GM21576 (cell line): ENCODE results near the gene SOCS6.
"Not testable (repeated sequence)": the region's sequence is repeated elsewhere in the genome, so short reads cannot be mapped to it uniquely, and the experiment has no call there.

Experiments used
- ATAC-seq: cut with Tn5 transposase; IDR thresholded peaks from one replicate; pipeline ENCODE4 v1.9.1; 2021; ENCODE audit warnings: mild to moderate bottlenecking, moderate library complexity; ENCODE audit not compliant: unreplicated experiment

SOCS6 gene, protein sequence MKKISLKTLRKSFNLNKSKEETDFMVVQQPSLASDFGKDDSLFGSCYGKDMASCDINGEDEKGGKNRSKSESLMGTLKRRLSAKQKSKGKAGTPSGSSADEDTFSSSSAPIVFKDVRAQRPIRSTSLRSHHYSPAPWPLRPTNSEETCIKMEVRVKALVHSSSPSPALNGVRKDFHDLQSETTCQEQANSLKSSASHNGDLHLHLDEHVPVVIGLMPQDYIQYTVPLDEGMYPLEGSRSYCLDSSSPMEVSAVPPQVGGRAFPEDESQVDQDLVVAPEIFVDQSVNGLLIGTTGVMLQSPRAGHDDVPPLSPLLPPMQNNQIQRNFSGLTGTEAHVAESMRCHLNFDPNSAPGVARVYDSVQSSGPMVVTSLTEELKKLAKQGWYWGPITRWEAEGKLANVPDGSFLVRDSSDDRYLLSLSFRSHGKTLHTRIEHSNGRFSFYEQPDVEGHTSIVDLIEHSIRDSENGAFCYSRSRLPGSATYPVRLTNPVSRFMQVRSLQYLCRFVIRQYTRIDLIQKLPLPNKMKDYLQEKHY

DNA sequence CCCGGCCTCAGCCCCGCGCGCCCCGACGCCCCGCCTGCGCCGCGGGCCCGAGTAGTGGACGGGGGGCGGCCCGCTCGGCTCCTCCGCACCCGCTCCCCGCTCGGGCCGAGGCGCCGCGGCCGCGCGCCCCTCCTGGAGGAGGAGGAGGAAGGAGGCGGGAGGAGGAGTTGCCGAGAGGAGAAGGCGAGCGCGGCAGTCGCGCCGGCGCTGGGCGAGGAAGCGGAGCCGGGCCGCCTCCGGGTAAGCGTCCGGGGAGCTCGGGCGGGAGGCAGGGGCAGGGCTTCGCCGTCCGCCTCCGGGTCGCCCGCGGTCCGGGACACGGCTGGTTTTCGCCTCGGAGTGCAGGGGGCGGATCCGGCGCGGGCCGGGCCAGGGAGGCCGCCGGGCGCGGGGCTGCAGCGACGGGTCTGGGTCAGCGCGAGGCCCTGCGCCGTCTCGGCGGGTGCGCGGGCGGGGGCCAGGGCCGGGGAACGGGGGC lies at the start of gene SOCS6:
TSS of gene SOCS6 (plus strand) at position 195 of the 478 bp plus-strand sequence. CDS start 35,624 bp downstream, outside the sequence.
- peak; percentile 63 for ATAC-seq

DNA sequence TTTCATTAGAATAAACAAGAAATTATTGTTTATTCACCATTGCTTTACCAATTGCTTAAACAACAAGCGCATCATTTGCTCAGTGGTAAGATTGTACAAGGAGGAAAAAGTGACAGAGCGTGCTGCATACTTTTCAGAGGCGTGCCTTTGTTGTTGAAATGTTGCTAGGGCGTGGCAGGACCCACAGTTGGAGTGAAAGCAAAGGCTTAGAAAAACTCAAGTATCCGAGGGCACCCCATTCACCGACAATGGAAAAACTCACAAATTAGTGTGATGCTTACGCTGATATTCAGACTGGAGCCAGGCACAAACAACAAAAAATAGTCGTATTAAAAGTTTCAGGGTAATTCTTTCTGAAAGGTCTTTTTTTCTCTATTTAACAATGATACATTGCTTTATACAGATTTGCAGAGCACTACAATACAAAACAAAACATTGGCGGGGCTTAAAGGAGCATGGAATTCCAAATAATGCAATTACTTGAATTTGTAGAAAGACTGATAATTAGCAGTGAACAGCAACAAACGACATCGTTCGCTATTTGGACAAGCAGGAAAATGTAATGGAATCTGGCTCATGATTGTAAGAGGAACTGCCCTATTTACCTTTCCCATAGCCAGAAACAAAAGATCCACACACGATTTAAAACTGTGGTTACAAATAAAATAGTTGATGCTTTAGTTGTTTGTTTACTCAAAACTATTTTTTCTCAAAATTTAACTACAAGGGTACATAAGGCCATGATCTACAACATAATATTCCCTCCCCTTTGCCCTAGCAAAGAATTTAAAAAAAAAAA lies 45.5 kb upstream of the SOCS6 start:
- ATAC-seq, result no peak

DNA sequence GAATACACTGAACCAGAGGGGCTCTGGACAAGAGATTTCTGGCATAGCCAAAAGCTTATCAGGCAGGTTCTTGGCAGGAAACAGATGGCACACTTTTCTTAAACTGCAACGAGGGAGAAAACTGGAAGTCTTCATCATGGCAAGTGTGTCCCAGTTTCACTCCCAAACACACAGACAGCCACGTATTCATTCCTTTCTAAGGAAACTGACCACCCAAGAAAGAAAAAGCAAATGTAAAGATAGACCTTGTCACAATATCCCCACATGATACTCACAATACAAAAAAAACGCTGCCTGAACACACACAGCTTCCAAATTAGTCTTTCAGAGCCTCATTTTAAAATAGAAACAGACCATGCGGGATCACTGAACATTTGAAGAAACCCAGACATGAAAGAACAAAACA lies 42.8 kb upstream of the SOCS6 start:
- no peak for ATAC-seq

DNA sequence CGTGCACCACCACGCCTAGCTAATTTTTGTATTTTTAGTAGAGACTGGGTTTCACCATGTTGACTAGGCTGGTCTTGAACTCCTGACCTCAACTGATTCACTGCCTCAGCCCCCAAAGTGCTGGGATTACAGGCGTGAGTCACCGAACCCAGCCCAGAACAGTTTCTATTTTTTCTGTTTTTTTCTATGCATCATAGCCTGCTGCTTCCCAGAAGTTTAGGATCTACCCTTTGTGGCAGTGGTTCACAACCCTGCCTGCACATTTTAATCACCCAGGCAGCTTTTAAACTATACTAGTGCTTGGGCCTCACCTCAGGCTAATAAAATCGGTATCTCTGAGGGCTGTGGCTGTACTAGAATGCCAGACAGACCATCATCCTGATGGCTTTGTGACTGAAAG lies 39.7 kb upstream of the SOCS6 start:
- ATAC-seq, result no peak

DNA sequence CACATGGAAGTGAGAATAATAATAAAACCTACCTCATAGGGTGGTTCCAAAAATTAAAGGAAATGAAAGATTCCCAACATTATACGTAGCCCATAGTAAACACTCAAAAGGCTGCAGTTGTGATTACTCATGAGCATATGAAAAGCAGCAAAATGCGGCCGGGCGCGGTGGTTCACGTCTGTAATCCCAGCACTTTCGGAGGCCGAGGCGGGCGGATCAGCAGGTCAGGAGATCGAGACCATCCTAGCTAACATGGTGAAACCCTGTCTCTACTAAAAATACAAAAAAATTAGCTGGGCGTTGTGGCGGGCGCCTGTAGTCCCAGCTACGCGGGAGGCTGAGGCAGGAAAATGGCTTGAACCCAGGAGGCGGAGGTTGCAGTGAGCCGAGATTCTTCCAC lies 39.0 kb upstream of the SOCS6 start:
- ATAC-seq, result not testable (repeated sequence)

DNA sequence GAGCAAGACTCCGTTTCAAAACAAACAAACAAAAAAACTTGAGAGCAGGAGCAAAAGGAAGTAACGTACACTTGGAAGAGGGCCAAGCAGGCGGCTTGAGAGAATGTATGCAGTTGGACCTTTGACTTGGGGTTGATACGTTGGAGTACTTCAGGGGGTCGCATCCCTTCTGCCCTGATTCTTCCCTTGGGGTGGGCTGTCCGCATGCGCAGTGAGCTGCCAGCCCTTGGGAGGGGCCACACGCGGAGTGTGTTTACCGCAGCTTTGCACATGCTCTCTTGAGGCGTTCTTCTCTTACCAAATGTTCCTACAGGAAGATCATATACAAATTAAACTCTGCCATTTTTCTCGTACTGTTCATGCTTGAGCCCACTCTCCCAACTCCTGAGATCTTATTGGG lies 38.1 kb upstream of the SOCS6 start:
- no peak for ATAC-seq

DNA sequence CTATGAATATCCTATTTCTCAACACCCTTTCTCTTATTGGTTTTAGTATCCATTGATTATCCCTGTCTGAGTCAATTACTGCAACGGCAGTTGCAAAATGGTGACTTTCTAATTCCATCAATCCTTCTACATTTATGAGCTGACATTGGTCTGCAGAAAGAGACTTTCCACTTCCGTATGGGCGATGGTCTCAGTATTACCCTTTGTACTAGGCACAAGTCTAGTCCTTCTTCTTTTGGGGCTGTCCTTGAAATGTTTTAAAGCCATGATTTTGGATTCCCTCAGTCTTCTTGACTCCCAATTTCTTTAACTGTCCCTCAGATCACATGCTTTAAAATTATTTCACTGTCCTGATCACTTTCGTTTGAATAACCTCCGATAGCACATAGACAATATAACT lies 32.7 kb upstream of the SOCS6 start:
- no peak for ATAC-seq

DNA sequence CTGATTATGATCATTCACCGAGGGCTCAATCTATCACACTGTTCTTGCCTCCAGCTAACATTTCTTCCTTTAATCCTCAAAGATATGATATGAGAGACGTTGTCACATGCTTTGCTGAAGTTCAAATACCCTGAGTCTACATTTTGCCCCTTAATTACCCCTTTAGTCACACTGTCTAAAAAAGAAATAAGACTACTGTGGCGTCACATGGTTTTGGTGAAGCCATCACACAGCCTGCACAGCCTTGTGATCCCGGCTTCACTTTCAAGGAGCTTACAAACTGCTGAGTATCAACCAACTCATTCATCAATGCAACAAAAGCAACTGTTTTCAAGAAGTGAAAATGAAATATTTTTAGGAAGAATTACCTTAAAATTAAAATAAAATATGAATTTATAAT lies 31.9 kb upstream of the SOCS6 start:
- ATAC-seq, result no peak

DNA sequence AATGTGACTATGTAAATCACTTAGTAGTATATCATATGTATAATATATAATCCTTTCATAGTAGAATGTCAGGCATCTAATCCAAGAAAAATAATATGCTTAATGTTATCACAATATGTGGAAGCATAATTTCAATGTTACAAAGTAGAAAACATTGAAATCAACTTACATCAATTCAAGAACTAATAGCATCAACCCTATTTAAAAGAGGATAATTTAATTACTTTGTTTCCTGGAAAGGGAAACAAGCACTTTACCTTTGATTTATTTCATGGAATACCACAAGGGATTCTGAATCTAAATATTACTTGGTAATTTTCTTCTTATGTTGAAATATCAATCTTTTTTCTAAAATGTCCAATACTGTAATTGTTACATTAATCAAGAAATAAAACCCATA lies 30.6 kb upstream of the SOCS6 start:
- no peak for ATAC-seq

DNA sequence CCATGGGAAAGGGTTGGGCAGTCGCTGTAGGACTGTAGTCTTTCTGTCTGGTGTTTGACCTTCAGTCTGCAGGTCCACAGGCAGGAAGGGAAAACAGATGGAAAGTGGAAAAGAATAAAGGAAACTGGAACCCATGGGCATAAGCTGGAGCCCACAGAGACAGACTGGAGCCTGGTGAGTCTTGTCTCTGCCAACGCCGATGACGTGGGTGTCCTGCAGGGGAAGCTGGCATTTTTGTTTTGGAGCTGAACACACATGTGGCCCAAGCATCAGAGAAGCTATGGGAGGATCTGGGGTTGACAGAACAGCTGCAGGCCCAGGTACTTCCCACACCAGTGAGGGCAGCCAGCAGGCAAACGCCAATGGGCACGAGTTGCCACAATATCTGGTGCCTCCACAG lies 28.2 kb upstream of the SOCS6 start:
- ATAC-seq, result no peak

DNA sequence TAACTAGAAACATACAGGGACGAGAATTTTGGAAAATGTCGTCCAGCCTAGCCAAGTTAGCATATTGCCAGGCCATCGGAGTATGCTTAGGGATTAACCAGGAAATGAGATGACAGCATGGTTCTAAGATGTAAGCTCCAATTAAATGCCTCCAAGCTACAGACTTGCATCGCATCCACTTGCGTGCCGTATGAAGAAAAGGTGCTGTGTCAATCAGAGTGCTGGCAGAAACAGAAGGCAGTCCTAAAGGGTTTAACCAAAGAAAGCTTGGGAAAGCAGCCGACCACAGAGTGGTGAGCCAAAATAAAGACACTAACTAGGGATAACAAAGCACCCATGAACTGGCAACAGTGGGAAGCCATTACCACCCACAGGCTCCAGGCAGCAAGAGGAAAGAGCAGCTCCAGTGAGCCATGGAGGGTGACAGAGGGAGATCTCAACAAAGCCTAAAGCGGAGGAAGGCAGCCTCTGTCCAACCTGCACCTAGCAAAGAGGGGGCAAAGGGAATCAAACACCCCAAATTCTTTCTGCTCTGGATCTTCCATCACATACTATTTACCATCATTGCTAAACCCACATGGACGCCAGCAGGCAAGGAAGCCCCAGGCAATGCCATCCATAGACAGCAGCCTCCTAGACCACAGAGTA lies 27.6 kb upstream of the SOCS6 start:
- ATAC-seq, result no peak

DNA sequence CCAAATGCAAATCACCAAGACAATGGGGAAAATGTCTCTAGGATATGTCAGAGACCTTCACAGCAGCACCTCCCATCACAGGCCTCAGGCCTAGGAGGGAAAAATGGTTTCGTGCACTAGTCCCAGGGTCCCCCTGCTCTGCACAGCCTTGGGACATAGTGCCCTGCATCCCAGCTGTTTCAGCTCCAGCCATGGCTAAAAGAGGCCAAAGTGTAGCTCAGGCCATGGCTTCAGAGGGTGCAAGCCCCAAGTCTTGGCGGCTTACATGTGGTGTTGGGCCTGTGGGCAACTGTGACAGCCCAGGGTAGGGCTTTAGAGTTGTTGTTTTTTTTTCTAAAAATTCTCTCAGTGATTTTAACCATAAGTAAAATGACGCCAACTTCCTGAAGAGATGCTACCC lies 25.5 kb upstream of the SOCS6 start:
- no peak for ATAC-seq

DNA sequence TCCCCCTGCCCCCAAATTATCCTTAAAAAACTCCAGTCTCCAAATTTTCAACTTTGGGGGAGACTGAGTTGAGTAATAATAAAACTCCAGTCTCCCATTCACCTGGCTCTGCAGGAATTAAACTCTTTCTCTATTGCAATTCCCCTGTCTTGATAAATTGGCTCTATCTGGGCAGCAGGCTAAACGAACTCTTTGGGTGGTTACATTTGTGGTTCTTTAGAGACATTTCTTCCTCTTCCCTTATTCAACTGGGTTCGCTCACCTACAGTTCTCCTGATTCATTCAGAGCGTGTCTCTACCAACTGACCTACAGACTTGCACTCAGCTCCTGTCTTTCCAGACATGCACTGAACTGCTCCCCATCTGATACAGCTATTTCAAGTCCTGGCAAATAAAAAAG lies 17.1 kb upstream of the SOCS6 start:
- no peak for ATAC-seq

DNA sequence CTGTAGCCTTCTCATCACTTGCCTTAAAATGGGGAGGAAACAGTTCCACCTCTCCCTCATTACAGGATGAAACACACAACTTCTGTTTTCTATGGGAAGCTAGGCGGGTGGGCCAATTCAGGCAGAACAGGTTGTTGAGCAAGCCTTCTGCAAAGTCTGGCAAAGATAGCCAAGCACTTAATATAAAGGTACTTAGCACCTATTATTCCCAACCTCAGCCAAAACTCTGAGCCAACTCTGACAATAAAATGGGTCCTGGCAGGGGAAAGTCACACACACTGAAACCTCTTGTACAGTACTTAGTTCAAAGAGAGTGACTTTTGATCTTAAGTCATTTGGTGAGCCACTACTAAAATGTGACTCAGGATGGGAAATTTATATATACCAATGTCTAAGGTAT lies 15.8 kb upstream of the SOCS6 start:
- no peak for ATAC-seq

DNA sequence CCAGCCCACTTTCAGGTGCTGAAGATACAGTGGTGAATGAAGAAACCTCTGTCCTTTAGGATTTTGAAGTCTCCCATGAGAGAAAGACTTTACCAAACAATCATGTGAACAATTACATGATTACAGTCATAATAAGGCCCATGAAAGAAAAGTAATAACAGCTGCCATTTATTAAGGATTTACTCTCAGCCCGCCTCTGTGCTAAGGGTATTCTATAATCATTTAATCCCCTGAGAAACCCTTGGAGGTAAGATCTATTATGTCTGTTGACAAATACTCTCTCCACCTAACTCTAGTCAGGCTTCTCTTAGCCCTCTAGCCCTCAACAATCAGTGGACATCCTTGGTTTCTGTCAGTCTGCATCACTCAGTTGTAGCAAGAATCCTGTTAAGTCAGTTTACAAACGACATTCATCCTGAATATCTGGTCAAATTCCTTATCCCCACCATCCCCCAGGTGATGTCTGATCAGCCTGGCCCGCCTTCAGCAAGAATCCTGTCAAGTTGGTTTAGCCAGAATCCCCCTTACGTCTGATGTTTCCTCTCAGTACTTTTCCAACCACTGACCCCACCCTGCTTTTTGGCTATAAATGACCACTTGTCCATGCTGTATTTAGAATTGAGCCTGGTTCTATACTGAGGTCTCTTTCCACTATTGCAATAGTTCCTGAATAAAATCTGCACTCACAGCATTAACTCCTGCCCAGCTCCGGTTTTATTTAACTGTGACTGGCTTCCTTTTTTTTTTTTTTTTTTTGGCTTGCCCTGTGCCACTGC lies 12.2 kb upstream of the SOCS6 start:
- no peak for ATAC-seq

DNA sequence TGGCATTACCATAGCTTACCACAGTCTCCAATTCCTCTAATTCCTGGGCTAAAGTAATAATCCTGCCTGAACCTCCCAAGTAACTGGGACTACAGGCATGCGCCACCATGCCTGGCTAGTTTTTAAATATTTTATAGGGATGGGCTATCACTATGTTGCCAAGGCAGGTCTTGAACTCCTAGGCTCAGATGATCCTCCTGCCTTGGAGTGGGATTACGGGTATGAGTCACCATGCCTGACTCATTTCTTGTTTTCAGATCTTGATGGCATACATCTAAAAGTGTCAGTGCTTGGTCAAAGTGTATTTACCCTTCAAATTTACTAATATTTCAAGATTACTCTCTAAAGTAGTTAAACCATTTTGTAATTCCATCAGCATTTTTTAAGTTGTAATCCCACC lies 9.4 kb upstream of the SOCS6 start:
- ATAC-seq, result no peak

DNA sequence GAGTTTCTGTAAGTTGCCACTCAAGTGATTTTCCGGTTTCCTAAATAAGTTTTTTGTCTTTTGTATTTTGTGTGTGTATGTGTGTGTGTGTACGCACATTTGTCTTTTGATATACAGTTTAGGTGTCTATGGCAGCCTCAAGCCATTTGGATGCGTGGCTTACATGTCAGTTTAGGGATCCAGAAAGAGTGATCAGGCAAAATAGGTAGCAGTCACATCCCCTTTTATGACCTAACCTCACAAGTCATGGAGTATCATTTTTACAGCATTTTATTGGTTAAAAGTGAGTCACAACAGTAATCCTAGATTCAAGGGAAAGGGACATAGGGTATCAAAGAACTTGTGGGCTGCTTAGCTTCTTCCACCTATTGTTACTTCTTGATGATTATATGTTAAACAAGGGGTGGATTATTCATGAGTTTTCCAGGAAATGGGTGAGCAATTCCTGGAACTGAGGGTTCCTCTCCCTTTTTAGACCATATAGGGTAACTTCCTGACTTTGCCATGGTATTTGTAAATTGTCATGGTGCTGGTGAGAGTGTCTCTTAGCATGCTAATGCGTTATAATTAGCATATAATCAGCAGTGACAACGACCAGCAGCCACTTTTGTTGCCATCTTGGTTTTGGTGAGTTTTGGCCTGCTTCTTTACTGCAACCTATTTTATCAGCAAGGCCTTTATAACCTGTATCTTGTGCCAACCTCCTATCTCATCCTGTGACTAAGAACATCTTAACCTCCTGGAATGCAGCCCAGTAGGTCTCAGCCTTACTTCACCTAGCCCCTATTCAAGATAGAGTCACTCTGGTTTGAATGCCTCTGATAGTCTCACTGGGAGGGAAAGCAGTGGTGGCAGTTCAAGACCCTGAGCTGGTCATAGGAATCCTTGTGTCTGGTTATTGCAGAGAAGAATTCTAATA lies 8.6 kb upstream of the SOCS6 start:
- no peak for ATAC-seq

DNA sequence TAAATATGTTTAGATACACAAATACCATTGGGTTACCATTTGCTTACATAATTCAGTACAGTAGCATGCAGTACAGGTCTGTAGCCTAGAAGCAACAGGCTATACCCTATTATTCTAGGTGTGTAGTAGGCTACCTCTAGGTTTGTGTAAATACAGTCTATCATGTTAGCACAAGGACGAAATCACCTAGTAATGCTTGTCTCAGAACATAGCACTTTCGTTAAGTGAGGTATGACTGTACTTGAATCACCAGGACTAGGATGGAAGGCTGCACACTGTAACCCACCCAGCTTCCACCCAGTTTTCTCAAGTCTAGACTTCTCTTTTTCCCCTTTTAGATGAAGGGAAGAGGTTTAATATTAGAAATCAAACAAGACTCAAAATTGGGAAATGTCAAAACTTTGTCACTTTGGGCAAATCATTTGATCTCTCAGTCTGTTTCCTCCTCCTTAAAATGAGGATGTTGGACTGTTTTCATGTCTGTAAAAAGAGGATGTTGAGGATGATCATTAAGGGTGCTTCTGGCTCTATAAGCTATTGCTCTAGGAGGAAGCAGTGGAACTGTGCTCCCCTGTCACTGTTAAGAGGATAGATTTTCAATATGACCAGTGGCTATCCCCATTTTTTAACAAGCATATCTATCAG lies 3.7 kb upstream of the SOCS6 start:
- ATAC-seq, result no peak

DNA sequence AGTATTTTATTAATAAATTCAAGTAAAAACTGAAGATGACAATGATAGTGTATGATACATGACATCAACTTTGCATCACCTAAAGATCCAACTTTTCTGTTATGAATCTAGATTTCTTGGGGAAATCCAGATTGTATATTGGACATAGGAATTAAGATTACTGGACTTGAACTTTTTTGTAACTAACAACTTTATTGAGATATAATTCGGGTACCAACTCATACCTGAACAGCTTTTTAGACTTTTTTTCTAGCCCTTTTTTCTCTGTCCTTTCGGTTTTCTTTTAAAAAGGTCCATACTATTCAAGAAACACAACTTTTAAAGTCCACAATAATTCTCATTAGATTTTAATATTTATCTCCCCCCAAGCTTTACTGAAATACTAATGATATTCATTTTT lies 1.1 kb upstream of the SOCS6 start:
- no peak for ATAC-seq
